BLaER1 (cell line): ENCODE results near the gene RGP1.

Source experiments
- H3K27ac ChIP-seq: shearing (Covaris generic); formaldehyde crosslinking; 2 replicates; pipeline ENCODE4 v1.8.1; 2022
- H3K27me3 ChIP-seq: shearing (Covaris generic); formaldehyde crosslinking; 2 replicates; pipeline ENCODE4 v1.8.1; 2022
- H3K36me3 ChIP-seq: shearing (Covaris generic); formaldehyde crosslinking; 2 replicates; pipeline ENCODE4 v1.8.1; 2022
- H3K4me1 ChIP-seq: shearing (Covaris generic); formaldehyde crosslinking; 2 replicates; pipeline ENCODE4 v1.8.1; 2022
- H3K4me2 ChIP-seq: shearing (Covaris generic); formaldehyde crosslinking; 2 replicates; pipeline ENCODE4 v1.8.1; 2022
- H3K4me3 ChIP-seq: shearing (Covaris generic); formaldehyde crosslinking; 2 replicates; pipeline ENCODE4 v1.8.1; 2022
- H3K9ac ChIP-seq: shearing (Covaris generic); formaldehyde crosslinking; 2 replicates; pipeline ENCODE4 v1.8.1; 2022
- H3K9me3 ChIP-seq: shearing (Covaris generic); formaldehyde crosslinking; 2 replicates; pipeline ENCODE4 v1.8.1; 2022
- H4K20me1 ChIP-seq: shearing (Covaris generic); formaldehyde crosslinking; 2 replicates; pipeline ENCODE4 v1.8.1; 2022
- Cebpa-rat ChIP-seq: shearing (Covaris generic); IDR thresholded peaks from 2 replicates; pipeline ENCODE4 v1.8.1; 2022

Gene RGP1

GRCh38 chr9:35748858-35749514 is at the start of gene RGP1, which contains the start of gene GBA2:
Gene RGP1, plus strand, starts transcription at chr9:35749287. Its CDS starts 469 bp downstream, at chr9:35749756.
Gene GBA2, minus strand, starts transcription at chr9:35749228. Its CDS starts 524 bp downstream, at chr9:35748704.
- no peak for TF ChIP-seq Cebpa-rat
- Histone ChIP-seq H3K9ac (peak within 1 kb of the TSS; percentile 86), H3K4me2 (peak within 1 kb of the TSS; percentile 84), H3K27me3 (no peaks in the 10 kb centered on the region), H3K36me3 (peaks cover 44% of the 10 kb centered on the region), H3K9me3 (no peaks in the 10 kb centered on the region), H3K4me1 (peaks cover 45% of the 10 kb centered on the region), H3K27ac (peak within 1 kb of the TSS; percentile 87), H4K20me1 (no peaks in the 10 kb centered on the region; the same call in 1 of the 2 replicates), H3K4me3 (peak within 1 kb of the TSS; percentile 91)

GRCh38 chr9:35700031-35700430 is 49.1 kb upstream of the RGP1 start:
- Histone ChIP-seq H3K4me2 (no peak overlapping the region), H3K4me3 (no peak overlapping the region), H3K36me3 (peaks cover 96% of the 10 kb centered on the region), H3K27me3 (no peaks in the 10 kb centered on the region), H3K9me3 (no peaks in the 10 kb centered on the region), H3K27ac (no peak overlapping the region), H4K20me1 (no peaks in the 10 kb centered on the region), H3K4me1 (no peaks in the 10 kb centered on the region), H3K9ac (no peak overlapping the region)
- TF ChIP-seq Cebpa-rat, result no peak

GRCh38 chr9:35700942-35701341 is 48.1 kb upstream of the RGP1 start:
- Histone ChIP-seq H3K4me3 (no peak overlapping the region), H3K36me3 (peaks cover 100% of the 10 kb centered on the region), H3K9ac (no peak overlapping the region), H3K4me1 (no peaks in the 10 kb centered on the region), H3K4me2 (no peak overlapping the region), H3K9me3 (no peaks in the 10 kb centered on the region), H3K27me3 (no peaks in the 10 kb centered on the region), H3K27ac (no peak overlapping the region), H4K20me1 (no peaks in the 10 kb centered on the region)
- TF ChIP-seq Cebpa-rat, result no peak

GRCh38 chr9:35702696-35703095 is 46.4 kb upstream of the RGP1 start:
- H3K4me1 ChIP-seq, result no peaks in the 10 kb centered on the region
- no peak overlapping the region for H3K4me2 ChIP-seq
- H3K4me3 ChIP-seq, result no peak overlapping the region
- TF ChIP-seq Cebpa-rat, result no peak
- H3K27ac ChIP-seq, result no peak overlapping the region
- peaks cover 100% of the 10 kb centered on the region for H3K36me3 ChIP-seq
- no peak overlapping the region for H3K9ac ChIP-seq
- no peaks in the 10 kb centered on the region for H4K20me1 ChIP-seq
- H3K9me3 ChIP-seq, result no peaks in the 10 kb centered on the region
- H3K27me3 ChIP-seq, result no peaks in the 10 kb centered on the region

- Histone ChIP-seq H3K36me3 (peaks cover 100% of the 10 kb centered on the region), H4K20me1 (no peaks in the 10 kb centered on the region)
These were observed 45.0 kb upstream of the RGP1 start for GRCh38 chr9:35703906-35704672.

GRCh38 chr9:35705372-35705771 is 43.7 kb upstream of the RGP1 start:
- no peak overlapping the region for H3K9ac ChIP-seq
- no peak overlapping the region for H3K4me2 ChIP-seq
- no peaks in the 10 kb centered on the region for H3K9me3 ChIP-seq
- no peaks in the 10 kb centered on the region for H3K27me3 ChIP-seq
- H3K36me3 ChIP-seq, result peaks cover 100% of the 10 kb centered on the region
- H3K27ac ChIP-seq, result no peak overlapping the region
- no peaks in the 10 kb centered on the region for H4K20me1 ChIP-seq
- H3K4me1 ChIP-seq, result no peaks in the 10 kb centered on the region
- no peak overlapping the region for H3K4me3 ChIP-seq
- TF ChIP-seq Cebpa-rat, result no peak

More at GRCh38 chr9:35703906-35704672, 45.0 kb upstream of the RGP1 start:
- no peak for TF ChIP-seq Cebpa-rat
- Histone ChIP-seq H3K4me3 (no peak overlapping the region), H3K27ac (no peak overlapping the region), H3K4me1 (no peaks in the 10 kb centered on the region), H3K4me2 (no peak overlapping the region), H3K9ac (no peak overlapping the region), H3K27me3 (no peaks in the 10 kb centered on the region), H3K9me3 (no peaks in the 10 kb centered on the region)

- Histone ChIP-seq H3K4me3 (no peak overlapping the region), H3K9me3 (no peaks in the 10 kb centered on the region), H4K20me1 (no peaks in the 10 kb centered on the region), H3K4me2 (no peak overlapping the region), H3K4me1 (no peaks in the 10 kb centered on the region), H3K36me3 (peaks cover 100% of the 10 kb centered on the region), H3K9ac (no peak overlapping the region), H3K27ac (no peak overlapping the region), H3K27me3 (no peaks in the 10 kb centered on the region)
- TF ChIP-seq Cebpa-rat, result no peak
These were observed 43.2 kb upstream of the RGP1 start for GRCh38 chr9:35705836-35706430.

GRCh38 chr9:35706951-35707350 is 42.1 kb upstream of the RGP1 start:
- no peaks in the 10 kb centered on the region for H3K4me1 ChIP-seq
- H3K9ac ChIP-seq, result no peak overlapping the region
- H3K4me2 ChIP-seq, result no peak overlapping the region
- no peak overlapping the region for H3K27ac ChIP-seq
- H4K20me1 ChIP-seq, result 0 out of 2 replicates have a peak, but pooled peaks cover 8% of the 10 kb centered on the region
- no peaks in the 10 kb centered on the region for H3K27me3 ChIP-seq
- no peak for TF ChIP-seq Cebpa-rat
- no peak overlapping the region for H3K4me3 ChIP-seq
- H3K9me3 ChIP-seq, result no peaks in the 10 kb centered on the region
- peaks cover 100% of the 10 kb centered on the region for H3K36me3 ChIP-seq

- no peak overlapping the region for H3K9ac ChIP-seq
- TF ChIP-seq Cebpa-rat, result no peak
- no peaks in the 10 kb centered on the region for H3K9me3 ChIP-seq
- H3K27ac ChIP-seq, result no peak overlapping the region
- H4K20me1 ChIP-seq, result 0 out of 2 replicates have a peak, but pooled peaks cover 8% of the 10 kb centered on the region
- no peaks in the 10 kb centered on the region for H3K4me1 ChIP-seq
- H3K4me3 ChIP-seq, result no peak overlapping the region
- H3K4me2 ChIP-seq, result no peak overlapping the region
- H3K36me3 ChIP-seq, result peaks cover 100% of the 10 kb centered on the region
- H3K27me3 ChIP-seq, result no peaks in the 10 kb centered on the region
These were observed 40.9 kb upstream of the RGP1 start for GRCh38 chr9:35708146-35708545.
